Fibroblast of lung (primary cell): ENCODE measurements around the gene CALM1.

Experiments
- CTCF ChIP-seq, 2 donors: IDR thresholded peaks in 1 of 2; conservative IDR thresholded peaks in 1 of 2; 1 replicate in 1 of 2; 2 replicates in 1 of 2; pipeline ENCODE4 v1.5.1; 2011 to 2012; ENCODE audit warnings: low read length in 2 of 2, control low read depth in 1 of 2, inconsistent platforms in 1 of 2, low read depth in 1 of 2, mild to moderate bottlenecking in 1 of 2
- EZH2 ChIP-seq: IDR thresholded peaks from 2 replicates; pipeline ENCODE4 v1.5.1; 2012; ENCODE audit warnings: low read length, control low read depth, mild to moderate bottlenecking; ENCODE audit errors: missing control alignments

GRCh38 chr14:90368946-90369721 is 27.7 kb upstream of the CALM1 start:
- TF ChIP-seq CTCF (conservative IDR thresholded peaks at IDR 0.05 in 1 of 2, IDR thresholded peaks at IDR 0.05 in 1 of 2; ENCODE audit: low read depth in 1 of 2, low read length in 2 of 2) (no peak), EZH2 (no peak)
